SK-N-SH (cell line): ENCODE measurements around the gene CHST13. TPM values are rescaled to one million over a fixed set of nuclear protein-coding genes. Genes with fewer than 3 reads are reported as not detected.

ENCODE experiments used
- CTCF ChIA-PET: fragments of 300-600, 350-600 bp; formaldehyde crosslinking; extraction: SDS; loops from one replicate; lab custom pipeline; 2021; lab: Yijun Ruan, JAX
- POLR2A ChIA-PET: fragments of 350-600 bp; sonication (Branson Sonifier 250); formaldehyde crosslinking; extraction: SDS; loops from one replicate; lab custom pipeline; 2020; ENCODE audit warnings: antibody characterized with exemption, inconsistent platforms; lab: Yijun Ruan, JAX
- DNase-seq: peaks from one replicate; pipeline ENCODE4 v3.0.0; 2012
- H2AFZ ChIP-seq: fragments of 200-600 bp; sonication (generic); 2 replicates; pipeline ENCODE4 v1.8.1; 2016; ENCODE audit warnings: antibody characterized with exemption, mild to moderate bottlenecking, low read depth
- H3F3A ChIP-seq: fragments of 200-600 bp; sonication (generic); replicated peaks from 2 replicates; pipeline ENCODE3; 2016; ENCODE audit warnings: antibody characterized with exemption, mild to moderate bottlenecking; ENCODE audit not compliant: insufficient read depth
- H3K27ac ChIP-seq, 2 experiments: fragments of 200-500 bp in 1 of 2; fragments of 200-600 bp in 1 of 2; sonication (Bioruptor generic) in 1 of 2; sonication (generic), shearing (Covaris generic) in 1 of 2; 2 replicates each; pipeline versions ENCODE4 v1.5.1 to v1.6.1; 2014 to 2016; ENCODE audit warnings: low read depth in 2 of 2, inconsistent platforms in 1 of 2, low read length in 1 of 2, mild to moderate bottlenecking in 1 of 2, mixed read lengths in 1 of 2
- H3K27me3 ChIP-seq: fragments of 200-600 bp; sonication (generic), shearing (Covaris generic); 2 replicates; pipeline ENCODE4 v1.6.1; 2016; ENCODE audit warnings: mixed run types; ENCODE audit not compliant: insufficient read depth
- H3K36me3 ChIP-seq, 2 experiments: fragments of 200-500 bp in 1 of 2; fragments of 200-600 bp in 1 of 2; sonication (Bioruptor generic) in 1 of 2; sonication (generic) in 1 of 2; replicated peaks in 1 of 2; 2 replicates each; pipeline versions ENCODE3 to v1.5.1; 2014 to 2016; ENCODE audit warnings: low read length in 1 of 2, mild to moderate bottlenecking in 1 of 2; ENCODE audit not compliant: insufficient read depth in 2 of 2, control insufficient read depth in 1 of 2
- H3K4me1 ChIP-seq, 2 experiments: fragments of 200-500 bp in 1 of 2; fragments of 200-600 bp in 1 of 2; sonication (Bioruptor generic) in 1 of 2; sonication (generic), shearing (Covaris generic) in 1 of 2; 2 replicates each; pipeline versions ENCODE4 v1.5.1 to v1.6.1; 2014 to 2016; ENCODE audit warnings: low read depth in 1 of 2, low read length in 1 of 2, mixed run types in 1 of 2; ENCODE audit not compliant: insufficient read depth in 2 of 2, control insufficient read depth in 1 of 2
- H3K4me2 ChIP-seq: fragments of 200-600 bp; sonication (generic), shearing (Covaris generic); 2 replicates; pipeline ENCODE4 v1.6.1; 2017; ENCODE audit warnings: mixed run types
- H3K4me3 ChIP-seq, 2 experiments: fragments of 200-500 bp in 1 of 2; fragments of 200-600 bp in 1 of 2; sonication (Bioruptor generic) in 1 of 2; sonication (generic), shearing (Covaris generic) in 1 of 2; 2 replicates each; pipeline versions ENCODE4 v1.5.1 to v1.8.1; 2014 to 2016; ENCODE audit warnings: low read depth in 2 of 2, inconsistent platforms in 1 of 2, low read length in 1 of 2, mild to moderate bottlenecking in 1 of 2, mixed read lengths in 1 of 2, moderate library complexity in 1 of 2
- H3K79me2 ChIP-seq: fragments of 200-600 bp; sonication (generic); 2 replicates; pipeline ENCODE4 v1.8.1; 2017; ENCODE audit warnings: mild to moderate bottlenecking; ENCODE audit not compliant: insufficient read depth
- H3K9ac ChIP-seq: fragments of 200-600 bp; sonication (generic); 2 replicates; pipeline ENCODE4 v1.6.1; 2017; ENCODE audit warnings: mixed run types
- H3K9me2 ChIP-seq: fragments of 200-600 bp; sonication (generic); 2 replicates; pipeline ENCODE4 v1.6.1; 2017; ENCODE audit warnings: mixed run types
- H3K9me3 ChIP-seq: fragments of 200-600 bp; sonication (generic); 2 replicates; pipeline ENCODE4 v1.6.1; 2017; ENCODE audit warnings: mixed run types, mild to moderate bottlenecking, moderate library complexity
- H4K20me1 ChIP-seq: fragments of 200-600 bp; sonication (generic); 2 replicates; pipeline ENCODE4 v1.6.1; 2017; ENCODE audit warnings: mild to moderate bottlenecking, mixed run types; ENCODE audit not compliant: insufficient read depth
- CHD2 ChIP-seq: fragments of 150-350 bp; IDR thresholded peaks from 2 replicates; pipeline ENCODE4 v1.6.1; 2018; ENCODE audit warnings: low read length; ENCODE audit not compliant: partially characterized antibody
- ELF1 ChIP-seq: IDR thresholded peaks from 2 replicates; pipeline ENCODE4 v1.4.0; 2012
- EP300 ChIP-seq, 2 experiments: IDR thresholded peaks; 2 replicates each; pipeline versions ENCODE4 v1.4.0 to v1.6.1; 2012; ENCODE audit warnings: borderline replicate concordance in 1 of 2, low read depth in 1 of 2, low read length in 1 of 2
- FOXM1 ChIP-seq: IDR thresholded peaks from 2 replicates; pipeline ENCODE4 v1.4.0; 2012; ENCODE audit warnings: low read depth, mild to moderate bottlenecking
- GABPA ChIP-seq: IDR thresholded peaks from 2 replicates; pipeline ENCODE4 v1.4.0; 2012; ENCODE audit warnings: low read depth, mild to moderate bottlenecking
- GATA2 ChIP-seq: sonication (generic); formaldehyde crosslinking; IDR thresholded peaks from 2 replicates; pipeline ENCODE4 v1.5.0; 2020; ENCODE audit warnings: mild to moderate bottlenecking, missing genetic modification reagents
- IRF3 ChIP-seq: fragments of 150-350 bp; IDR thresholded peaks from 2 replicates; pipeline ENCODE4 v1.6.1; 2016; ENCODE audit warnings: mild to moderate bottlenecking, low read depth, low read length
- MEF2A ChIP-seq: IDR thresholded peaks from 2 replicates; pipeline ENCODE4 v1.4.0; 2012; ENCODE audit warnings: low read depth, borderline replicate concordance
- PBX3 ChIP-seq: IDR thresholded peaks from 2 replicates; pipeline ENCODE4; 2012
- RAD21 ChIP-seq: IDR thresholded peaks from 2 replicates; pipeline ENCODE4 v1.6.1; 2012; ENCODE audit warnings: mild to moderate bottlenecking, low read length
- RFX5 ChIP-seq: IDR thresholded peaks from 2 replicates; pipeline ENCODE4 v1.6.1; 2012; ENCODE audit warnings: mild to moderate bottlenecking, improper control_type of control experiment, low read length
- RXRA ChIP-seq: IDR thresholded peaks from 2 replicates; pipeline ENCODE4 v1.4.0; 2012; ENCODE audit warnings: low read depth, mild to moderate bottlenecking, borderline replicate concordance
- TCF12 ChIP-seq: IDR thresholded peaks from 2 replicates; pipeline ENCODE4 v1.4.0; 2012
- USF1 ChIP-seq: IDR thresholded peaks from 2 replicates; pipeline ENCODE4 v1.4.0; 2012; ENCODE audit warnings: low read depth, borderline replicate concordance
- YY1 ChIP-seq: IDR thresholded peaks from 2 replicates; pipeline ENCODE4 v1.4.0; 2012; ENCODE audit warnings: low read depth, mild to moderate bottlenecking
- WGBS: methylation state at CpG from one replicate; pipeline ENCODE4 v1.1.6; 2017; ENCODE audit warnings: low lambda C conversion rate; 5-methylcytosine and 5-hydroxymethylcytosine counted together
- polyA plus RNA-seq, 3 experiments: library from polyadenylated mRNA; depleted of rRNA; stranded (reverse); fragments of >200 nt; gene quantifications; 2 replicates each; pipeline ENCODE4 v1.2.3, GENCODE V29; 2012

CHST13 gene
- polyA plus RNA-seq, 1 of the 3 experiments (the other 2 are of a cell fraction), result 0.41 TPM

- no peak for DNase-seq
Observed at GRCh38 chr3:126499401-126499800, 24.6 kb upstream of the CHST13 start.

GRCh38 chr3:126500016-126500415 lies 23.9 kb upstream of the CHST13 start:
- WGBS, result 77% methylated on average over 4 of the region's 7 CpGs

More at GRCh38 chr3:126499401-126499800, 24.6 kb upstream of the CHST13 start:
- Histone ChIP-seq H3K36me3 (no peaks in the 10 kb centered on the region), H3K9me2 (no peaks in the 10 kb centered on the region), H3K27me3 (no peaks in the 10 kb centered on the region), H3K27ac (no peak overlapping the region), H4K20me1 (no peaks in the 10 kb centered on the region), H3K4me1 (no peaks in the 10 kb centered on the region), H3K9me3 (no peaks in the 10 kb centered on the region), H3K4me3 (no peak overlapping the region), H3F3A (peaks cover 11% of the 10 kb centered on the region), H3K9ac (no peak overlapping the region), H3K79me2 (no peaks in the 10 kb centered on the region), H3K4me2 (no peak overlapping the region), H2AFZ (no peak overlapping the region)
- ChIA-PET CTCF (no interaction called here), POLR2A (no interaction called here)
- no peak for TF ChIP-seq EP300 (IDR thresholded peaks at IDR 0.05; ENCODE audit: borderline replicate concordance in 1 of 2, low read depth in 1 of 2, low read length in 1 of 2)
- 74% methylated on average over 9 of the region's 9 CpGs for WGBS

GRCh38 chr3:126501054-126501453 lies 22.9 kb upstream of the CHST13 start:
- CTCF ChIA-PET, result no interaction called here
- POLR2A ChIA-PET, result no interaction called here
- no peaks in the 10 kb centered on the region; the same call in 1 of the 2 replicates for H3K27me3 ChIP-seq

More at GRCh38 chr3:126500016-126500415, 23.9 kb upstream of the CHST13 start:
- Histone ChIP-seq H3K27me3 (no peaks in the 10 kb centered on the region; the same call in 1 of the 2 replicates), H3K36me3 (no peaks in the 10 kb centered on the region), H3K9ac (no peak overlapping the region), H4K20me1 (no peaks in the 10 kb centered on the region), H3K79me2 (no peaks in the 10 kb centered on the region), H3K4me2 (no peak overlapping the region), H3K9me3 (no peaks in the 10 kb centered on the region), H3K4me3 (no peak overlapping the region), H3F3A (peaks cover 11% of the 10 kb centered on the region), H3K9me2 (no peaks in the 10 kb centered on the region), H3K27ac (no peak overlapping the region), H2AFZ (no peak overlapping the region), H3K4me1 (no peaks in the 10 kb centered on the region)
- ChIA-PET CTCF (interaction anchor here (1.1 kb wide), 1 partner anchor 33 kb away, joined by 3 read pairs; no protein-coding TSS in a partner anchor), POLR2A (no interaction called here)
- DNase-seq, result no peak
- TF ChIP-seq TCF12, result no peak
- TF ChIP-seq YY1, result no peak

More at GRCh38 chr3:126501054-126501453, 22.9 kb upstream of the CHST13 start:
- Histone ChIP-seq H3K4me1 (no peaks in the 10 kb centered on the region), H3K9me2 (no peaks in the 10 kb centered on the region), H3K27ac (no peak overlapping the region), H3K4me2 (no peak overlapping the region), H2AFZ (no peak overlapping the region), H3K9me3 (no peaks in the 10 kb centered on the region), H3F3A (peaks cover 11% of the 10 kb centered on the region), H3K9ac (no peak overlapping the region), H3K4me3 (no peak overlapping the region), H4K20me1 (no peaks in the 10 kb centered on the region), H3K36me3 (no peaks in the 10 kb centered on the region), H3K79me2 (no peaks in the 10 kb centered on the region)
- 28% methylated on average over 3 of the region's 5 CpGs for WGBS
- DNase-seq, result no peak
- no peak for TF ChIP-seq RAD21
- no peak for TF ChIP-seq YY1
- no peak for TF ChIP-seq PBX3
- no peak for TF ChIP-seq USF1
- TF ChIP-seq RFX5, result no peak
- TF ChIP-seq ELF1, result no peak
- no peak for TF ChIP-seq FOXM1
- TF ChIP-seq CHD2, result no peak
- no peak for TF ChIP-seq MEF2A
- TF ChIP-seq GABPA, result no peak
- TF ChIP-seq RXRA, result no peak
- TF ChIP-seq IRF3, result no peak
- no peak for TF ChIP-seq GATA2
- TF ChIP-seq EP300 (IDR thresholded peaks at IDR 0.05; ENCODE audit: borderline replicate concordance in 1 of 2, low read depth in 1 of 2, low read length in 1 of 2), result no peak
